Loucy (cell line): Measurements from ENCODE around the gene SRXN1.

Experiments used
- H2AFZ ChIP-seq: fragments of 200-600 bp; sonication (generic); 2 replicates; pipeline ENCODE4 v1.6.0; 2016; ENCODE audit warnings: antibody characterized with exemption, mild to moderate bottlenecking, low read length, moderate library complexity
- H3F3A ChIP-seq: fragments of 200-600 bp; 2 replicates; pipeline ENCODE4 v1.6.0; 2016; ENCODE audit warnings: antibody characterized with exemption, low read depth, mild to moderate bottlenecking
- H3K27me3 ChIP-seq: fragments of 200-600 bp; sonication (generic); 2 replicates; pipeline ENCODE4 v1.6.1; 2014; ENCODE audit warnings: low read length, mild to moderate bottlenecking; ENCODE audit not compliant: insufficient read depth, poor library complexity, severe bottlenecking
- H3K36me3 ChIP-seq: fragments of 200-600 bp; sonication (generic); 2 replicates; pipeline ENCODE4 v1.6.1; 2016; ENCODE audit warnings: low read length; ENCODE audit not compliant: insufficient read depth
- H3K4me1 ChIP-seq: fragments of 200-600 bp; sonication (generic); 2 replicates; pipeline ENCODE4 v1.5.1; 2014; ENCODE audit warnings: low read length, mild to moderate bottlenecking; ENCODE audit not compliant: insufficient read depth, poor library complexity, severe bottlenecking
- H3K4me2 ChIP-seq: fragments of 200-600 bp; sonication (generic); 2 replicates; pipeline ENCODE4 v1.6.0; 2014; ENCODE audit warnings: antibody characterized with exemption, low read length, low read depth, mild to moderate bottlenecking; ENCODE audit not compliant: poor library complexity, severe bottlenecking
- H3K4me3 ChIP-seq: fragments of 200-600 bp; sonication (generic); 2 replicates; pipeline ENCODE4 v1.5.1; 2014; ENCODE audit warnings: low read length, mild to moderate bottlenecking, mixed read lengths; ENCODE audit not compliant: poor library complexity, severe bottlenecking
- H3K79me2 ChIP-seq: fragments of 200-600 bp; sonication (generic); 2 replicates; pipeline ENCODE4 v1.6.1; 2014; ENCODE audit warnings: low read length; ENCODE audit not compliant: insufficient read depth
- H3K9ac ChIP-seq: fragments of 200-600 bp; sonication (generic); 2 replicates; pipeline ENCODE4 v1.6.0; 2014; ENCODE audit warnings: mild to moderate bottlenecking, low read depth, low read length, moderate library complexity; ENCODE audit not compliant: poor library complexity, severe bottlenecking
- H3K9me2 ChIP-seq: fragments of 200-600 bp; sonication (generic); replicated peaks from 2 replicates; pipeline ENCODE4 v1.6.1; 2016; ENCODE audit warnings: low read depth, low read length, mixed read lengths
- H3K9me3 ChIP-seq: fragments of 200-600 bp; sonication (generic); 2 replicates; pipeline ENCODE4 v1.6.1; 2014; ENCODE audit warnings: mild to moderate bottlenecking, antibody characterized with exemption, low read length, low read depth; ENCODE audit not compliant: insufficient read depth
- H4K20me1 ChIP-seq: fragments of 200-600 bp; sonication (generic); 2 replicates; pipeline ENCODE4 v1.6.0; 2014; ENCODE audit warnings: antibody characterized with exemption, low read length, mild to moderate bottlenecking; ENCODE audit not compliant: insufficient read depth, poor library complexity, severe bottlenecking
- CTCF ChIP-seq: fragments of 200-600 bp; sonication (generic); conservative IDR thresholded peaks from 2 replicates; pipeline ENCODE4 v1.5.1; 2014; ENCODE audit warnings: mild to moderate bottlenecking, antibody characterized with exemption, low read length
- EZH2phosphoT487 ChIP-seq: fragments of 200-600 bp; IDR thresholded peaks from 2 replicates; pipeline ENCODE4 v1.6.1; 2018; ENCODE audit warnings: antibody characterized with exemption, mild to moderate bottlenecking, moderate library complexity, borderline replicate concordance

The SRXN1 gene

GRCh38 chr20:617934-618690, 34.9 kb downstream of the SRXN1 start:
- Histone ChIP-seq H3K9me2 (no peaks in the 10 kb centered on the region), H3K4me1 (no peaks in the 10 kb centered on the region), H3K9ac (no peak overlapping the region), H3F3A (no peaks in the 10 kb centered on the region), H3K4me2 (no peak overlapping the region), H3K27me3 (no peaks in the 10 kb centered on the region), H3K79me2 (no peaks in the 10 kb centered on the region), H3K4me3 (no peak overlapping the region), H4K20me1 (no peaks in the 10 kb centered on the region), H3K36me3 (no peaks in the 10 kb centered on the region), H3K9me3 (no peaks in the 10 kb centered on the region), H2AFZ (no peak overlapping the region)
- no peak for TF ChIP-seq CTCF
- TF ChIP-seq EZH2phosphoT487: no peak

GRCh38 chr20:615514-615913, 37.5 kb downstream of the SRXN1 start:
- H4K20me1 ChIP-seq: no peaks in the 10 kb centered on the region
- H2AFZ ChIP-seq: peak overlapping the region; percentile 14; the same call in 1 of the 2 replicates
- H3K36me3 ChIP-seq: no peaks in the 10 kb centered on the region
- H3K9ac ChIP-seq: no peak overlapping the region
- H3K9me3 ChIP-seq: no peaks in the 10 kb centered on the region
- H3F3A ChIP-seq: no peaks in the 10 kb centered on the region
- H3K79me2 ChIP-seq: no peaks in the 10 kb centered on the region
- no peak overlapping the region for H3K4me2 ChIP-seq
- no peak for TF ChIP-seq EZH2phosphoT487
- no peak for TF ChIP-seq CTCF
- H3K4me3 ChIP-seq: no peak overlapping the region
- no peaks in the 10 kb centered on the region for H3K27me3 ChIP-seq
- H3K4me1 ChIP-seq: peaks cover 10% of the 10 kb centered on the region
- H3K9me2 ChIP-seq: no peaks in the 10 kb centered on the region

GRCh38 chr20:611843-612185, 41.2 kb downstream of the SRXN1 start:
- H3F3A ChIP-seq: no peaks in the 10 kb centered on the region
- no peak overlapping the region for H3K4me2 ChIP-seq
- no peak overlapping the region for H2AFZ ChIP-seq
- no peaks in the 10 kb centered on the region for H3K36me3 ChIP-seq
- H3K27me3 ChIP-seq: no peaks in the 10 kb centered on the region
- H4K20me1 ChIP-seq: no peaks in the 10 kb centered on the region
- no peaks in the 10 kb centered on the region for H3K79me2 ChIP-seq
- no peak for TF ChIP-seq CTCF
- TF ChIP-seq EZH2phosphoT487: no peak
- H3K4me1 ChIP-seq: peaks cover 26% of the 10 kb centered on the region
- H3K4me3 ChIP-seq: no peak overlapping the region
- no peaks in the 10 kb centered on the region for H3K9me2 ChIP-seq
- H3K9me3 ChIP-seq: no peaks in the 10 kb centered on the region
- H3K9ac ChIP-seq: no peak overlapping the region
